ENCODE measurements around the gene GCFC2.

DNA sequence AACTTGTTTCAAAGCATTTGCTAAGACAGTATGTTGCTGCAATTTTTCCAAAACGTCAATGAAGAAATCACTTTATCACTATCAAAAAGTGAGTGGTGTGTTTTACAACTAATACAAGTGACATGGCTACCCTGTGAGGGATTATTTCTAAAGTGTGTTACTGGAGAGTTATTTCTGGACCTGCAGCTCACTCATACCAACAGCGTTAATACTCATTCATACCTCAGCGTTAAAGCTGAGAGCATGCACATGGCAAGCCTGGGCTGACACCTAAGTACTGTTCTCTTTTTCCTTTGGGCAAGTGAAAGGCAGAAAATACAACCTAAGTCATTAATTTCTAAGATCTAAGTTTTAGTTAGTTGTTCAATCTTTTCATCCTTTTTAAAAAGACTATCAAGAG is 77.1 kb downstream of the GCFC2 start:
- TF ChIP-seq, protein P1, sequence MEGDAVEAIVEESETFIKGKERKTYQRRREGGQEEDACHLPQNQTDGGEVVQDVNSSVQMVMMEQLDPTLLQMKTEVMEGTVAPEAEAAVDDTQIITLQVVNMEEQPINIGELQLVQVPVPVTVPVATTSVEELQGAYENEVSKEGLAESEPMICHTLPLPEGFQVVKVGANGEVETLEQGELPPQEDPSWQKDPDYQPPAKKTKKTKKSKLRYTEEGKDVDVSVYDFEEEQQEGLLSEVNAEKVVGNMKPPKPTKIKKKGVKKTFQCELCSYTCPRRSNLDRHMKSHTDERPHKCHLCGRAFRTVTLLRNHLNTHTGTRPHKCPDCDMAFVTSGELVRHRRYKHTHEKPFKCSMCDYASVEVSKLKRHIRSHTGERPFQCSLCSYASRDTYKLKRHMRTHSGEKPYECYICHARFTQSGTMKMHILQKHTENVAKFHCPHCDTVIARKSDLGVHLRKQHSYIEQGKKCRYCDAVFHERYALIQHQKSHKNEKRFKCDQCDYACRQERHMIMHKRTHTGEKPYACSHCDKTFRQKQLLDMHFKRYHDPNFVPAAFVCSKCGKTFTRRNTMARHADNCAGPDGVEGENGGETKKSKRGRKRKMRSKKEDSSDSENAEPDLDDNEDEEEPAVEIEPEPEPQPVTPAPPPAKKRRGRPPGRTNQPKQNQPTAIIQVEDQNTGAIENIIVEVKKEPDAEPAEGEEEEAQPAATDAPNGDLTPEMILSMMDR (IDR thresholded peaks at IDR 0.05): no peak
- TF ChIP-seq POLR2A (IDR thresholded peaks at IDR 0.05): no peak

Measured in right lobe of liver (tissue), 4 donors.